Fibroblast of pulmonary artery (primary cell): ENCODE results near the gene INSRR.

Experiments
- DNase-seq: peaks from one replicate; pipeline ENCODE4 v3.0.0-alpha.2; 2010; ENCODE audit warnings: low read depth
- H3K4me3 ChIP-seq: replicated peaks from 2 replicates; pipeline ENCODE4 v1.5.1; 2011; ENCODE audit warnings: low read depth, mild to moderate bottlenecking, control low read depth, low read length, moderate library complexity
- CTCF ChIP-seq: IDR thresholded peaks from 2 replicates; pipeline ENCODE4 v1.5.1; 2011; ENCODE audit warnings: mild to moderate bottlenecking, control low read depth, low read length, inconsistent platforms; ENCODE audit errors: missing control alignments

Gene INSRR

GRCh38 chr1:156865865-156866248 lies 6.9 kb upstream of the INSRR start:
- no peak for DNase-seq
- TF ChIP-seq CTCF, result no peak
- no peak overlapping the region for H3K4me3 ChIP-seq

DNA sequence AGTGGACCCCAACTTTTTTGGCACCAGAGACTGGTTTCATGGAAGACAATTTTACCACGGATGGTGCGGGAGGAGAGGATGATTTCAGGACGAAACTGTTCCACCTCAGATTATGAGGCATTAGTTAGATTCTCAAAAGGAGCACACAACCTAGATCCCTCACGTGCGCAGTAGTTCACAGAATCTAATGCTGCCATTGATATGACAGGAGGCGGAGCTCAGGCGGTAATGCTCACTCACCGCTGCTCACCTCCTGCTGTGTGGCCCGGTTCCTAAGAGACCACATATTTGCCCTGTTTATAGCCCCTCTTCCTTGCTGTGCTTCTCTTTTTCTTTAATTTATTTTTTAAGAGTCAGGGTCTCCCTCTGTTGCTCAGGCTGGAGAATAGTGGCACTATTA lies 6.3 kb upstream of the INSRR start:
- DNase-seq, result no peak
- TF ChIP-seq CTCF, result no peak
- H3K4me3 ChIP-seq, result no peak overlapping the region

- H3K4me3 ChIP-seq, result no peak overlapping the region
- no peak for DNase-seq
- TF ChIP-seq CTCF, result no peak
These were observed 5.9 kb upstream of the INSRR start for GRCh38 chr1:156864796-156865195.

DNA sequence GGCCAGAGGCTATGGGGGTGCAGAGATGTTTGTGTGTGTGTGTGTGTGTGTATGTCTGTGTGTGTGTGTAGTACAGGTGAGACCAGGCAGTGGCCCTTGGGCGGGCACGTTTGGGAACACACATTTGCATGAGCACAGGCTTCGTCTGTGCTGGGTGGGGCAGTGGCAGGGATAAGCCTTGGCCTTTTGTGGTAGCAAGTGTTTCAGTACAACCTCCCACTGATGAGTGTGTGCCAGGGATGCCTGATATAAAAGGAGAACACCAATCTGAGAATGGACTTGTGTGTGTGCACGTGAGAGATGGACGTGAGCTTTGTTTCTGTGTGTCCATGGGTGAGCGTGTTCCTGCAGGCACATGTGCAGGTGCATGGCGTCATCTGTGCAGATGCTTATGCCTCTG lies 4.7 kb upstream of the INSRR start:
- DNase-seq, result no peak
- H3K4me3 ChIP-seq, result no peak overlapping the region
- TF ChIP-seq CTCF, result no peak

GRCh38 chr1:156862997-156863599 lies 4.2 kb upstream of the INSRR start:
- no peak for DNase-seq
- no peak for TF ChIP-seq CTCF

DNA sequence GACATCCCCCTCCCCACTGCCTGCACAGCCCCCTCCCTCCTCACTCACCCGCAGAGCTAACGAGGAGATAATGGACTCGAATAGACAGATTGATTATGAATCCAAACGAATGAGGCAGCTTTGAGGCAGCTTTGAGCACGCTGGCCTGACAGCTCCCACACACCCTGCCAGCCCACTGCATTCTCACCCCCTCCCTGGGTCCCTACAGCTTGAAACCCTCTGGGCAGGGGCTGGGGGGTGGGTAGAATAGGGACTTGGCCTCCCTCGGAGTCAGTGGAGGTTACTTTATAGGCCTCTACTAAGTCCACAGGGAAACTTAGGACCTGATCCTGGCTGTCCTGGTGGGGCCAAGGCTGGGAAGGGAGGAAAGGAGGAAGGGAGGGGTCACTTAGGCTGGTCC lies 3.7 kb upstream of the INSRR start:
- TF ChIP-seq CTCF, result no peak
- H3K4me3 ChIP-seq, result no peak overlapping the region
- DNase-seq, result no peak

More at GRCh38 chr1:156862997-156863599, 4.2 kb upstream of the INSRR start:
- no peak overlapping the region for H3K4me3 ChIP-seq
